Activated B cell treated with CpG ODN at 0.5 μM for 24 hours (primary cell): ENCODE data around the gene LMLN. TPM values are rescaled to one million over a fixed set of nuclear protein-coding genes. Genes with fewer than 3 reads are reported as not detected.
"Not testable (repeated sequence)": the region's sequence is repeated elsewhere in the genome, so short reads cannot be mapped to it uniquely, and the experiment has no call there.

Source experiments
- ATAC-seq: fragments of 200-7000 bp; cut with Tn5 transposase; one replicate; pipeline ENCODE4 v1.10.0; 2021; ENCODE audit warnings: low read depth, mild to moderate bottlenecking, moderate library complexity
- CTCF ChIA-PET: fragments of 350-600 bp; sonication (Branson Sonifier 250); formaldehyde crosslinking; loops from one replicate; lab custom pipeline; 2021; ENCODE audit warnings: antibody characterized with exemption; lab: Charles Lee
- POLR2A ChIA-PET: fragments of 350-600 bp; sonication (Branson Sonifier 250); formaldehyde crosslinking; loops from one replicate; lab custom pipeline; 2021; ENCODE audit warnings: antibody characterized with exemption; lab: Charles Lee
- DNase-seq: peaks from one replicate; pipeline ENCODE4 v3.0.0; 2022
- H3K27ac Mint-ChIP-seq: one replicate; pipeline ENCODE4 v1.8.0; 2020; ENCODE audit warnings: mixed read lengths
- H3K27me3 Mint-ChIP-seq: one replicate; pipeline ENCODE4 v1.8.0; 2021; ENCODE audit warnings: mixed read lengths
- H3K36me3 Mint-ChIP-seq: one replicate; pipeline ENCODE4 v1.8.0; 2021; ENCODE audit warnings: low read depth, mixed read lengths
- H3K4me1 Mint-ChIP-seq: one replicate; pipeline ENCODE4 v1.8.0; 2021; ENCODE audit warnings: mixed read lengths
- H3K4me3 Mint-ChIP-seq: one replicate; pipeline ENCODE4 v1.8.0; 2020; ENCODE audit warnings: mild to moderate bottlenecking, mixed read lengths
- H3K9me3 Mint-ChIP-seq: one replicate; pipeline ENCODE4 v1.8.0; 2020; ENCODE audit warnings: mixed read lengths
- CTCF ChIP-seq: fragments of 200-600 bp; IDR thresholded peaks from one replicate; pipeline ENCODE4 v1.8.0; 2022; ENCODE audit warnings: antibody characterized with exemption, mild to moderate bottlenecking
- intact Hi-C: fragments of 100-400 bp; cut with micrococcal nuclease; formaldehyde crosslinking; loops from one replicate; pipeline ENCODE4 v1.15.1; 2024
- total RNA-seq: library from RNA; stranded (reverse); gene quantifications from 2 replicates; pipeline ENCODE4 v1.2.3, GENCODE V29; 2022

LMLN gene
- 2.9 and 4.1 TPM in 2 replicates for total RNA-seq

GRCh38 chr3:197959891-197960693, at the start of gene LMLN:
Gene LMLN, plus strand, starts transcription at chr3:197960217. Its CDS starts 29 bp downstream, at chr3:197960246.
- ATAC-seq, result peak; percentile 97
- no peak for TF ChIP-seq CTCF
- Mint-ChIP-seq H3K9me3 (no peaks in the 10 kb centered on the region), H3K4me3 (peak within 1 kb of the TSS; percentile 89), H3K27me3 (peaks cover 1% of the 10 kb centered on the region), H3K4me1 (peaks cover 30% of the 10 kb centered on the region), H3K27ac (peak within 1 kb of the TSS; percentile 89), H3K36me3 (peaks cover 35% of the 10 kb centered on the region)
- ChIA-PET CTCF (no interaction called here), POLR2A (interaction anchor here (0.6 to 1.4 kb wide), 3 partner anchors 10 to 118 kb away, joined by 3 to 13 read pairs (median 3); partner anchors contain the start of gene RPL35A)
- intact Hi-C loops, result loop anchor here (1.0 to 5.0 kb wide), 2 partner anchors 10 to 112 kb away; partner anchors contain the start of gene RPL35A
- peak; percentile 89 for DNase-seq

GRCh38 chr3:197912741-197913476, 47.1 kb upstream of the LMLN start:
- no peak overlapping the region for H3K4me3 Mint-ChIP-seq
- H3K9me3 Mint-ChIP-seq, result no peaks in the 10 kb centered on the region
- DNase-seq (no peak), ATAC-seq (no peak)
- no peaks in the 10 kb centered on the region for H3K4me1 Mint-ChIP-seq
- peaks cover 6% of the 10 kb centered on the region for H3K36me3 Mint-ChIP-seq
- intact Hi-C loops, result no loop called here
- no peak overlapping the region for H3K27ac Mint-ChIP-seq
- TF ChIP-seq CTCF, result no peak
- POLR2A ChIA-PET, result no interaction called here
- no peaks in the 10 kb centered on the region for H3K27me3 Mint-ChIP-seq
- CTCF ChIA-PET, result no interaction called here

DNA sequence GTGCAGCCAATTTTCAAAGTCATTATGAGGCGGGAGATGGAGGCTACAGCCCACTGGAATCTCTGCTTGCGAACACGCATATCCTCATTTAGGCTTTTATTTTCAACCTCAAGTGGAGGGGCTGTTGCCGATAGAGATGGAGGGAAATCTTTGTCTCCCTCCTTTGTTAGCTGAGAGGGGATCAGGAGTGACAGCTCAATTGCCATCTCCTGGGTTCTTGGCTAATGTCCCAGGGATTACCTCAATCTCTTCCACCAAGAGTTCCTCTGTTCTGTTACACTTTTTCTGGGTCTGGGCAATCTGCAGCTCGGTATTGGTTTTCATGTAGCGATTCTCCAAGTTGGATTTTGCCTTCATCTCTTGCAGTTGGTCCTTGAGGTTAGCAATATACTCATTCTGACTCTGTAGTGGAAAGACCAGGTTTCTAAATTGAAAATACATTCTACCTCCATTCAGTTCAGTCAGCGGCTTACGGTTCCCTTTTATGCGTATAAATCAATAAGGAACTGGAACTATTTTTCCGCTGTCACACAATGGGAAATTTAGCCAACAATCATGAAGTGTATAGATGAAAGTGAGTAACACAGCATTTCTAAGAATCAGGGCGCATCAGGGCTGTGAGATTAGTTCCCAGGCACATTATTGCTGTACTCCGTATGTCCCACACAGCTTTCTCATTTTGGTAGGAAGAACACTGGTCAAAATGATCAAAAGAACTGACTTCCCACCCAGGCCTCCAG, 46.2 kb upstream of the LMLN start:
- Mint-ChIP-seq H3K4me1 (no peaks in the 10 kb centered on the region), H3K27ac (no peak overlapping the region), H3K36me3 (peaks cover 6% of the 10 kb centered on the region), H3K27me3 (no peaks in the 10 kb centered on the region), H3K4me3 (no peak overlapping the region), H3K9me3 (no peaks in the 10 kb centered on the region)
- CTCF ChIA-PET, result no interaction called here
- intact Hi-C loops, result no loop called here
- POLR2A ChIA-PET, result no interaction called here
- ATAC-seq (no peak), DNase-seq (no peak)
- TF ChIP-seq CTCF, result no peak

- ATAC-seq, H3K4me1 Mint-ChIP-seq, H3K4me3 Mint-ChIP-seq, DNase-seq, H3K27ac Mint-ChIP-seq, intact Hi-C loops, H3K27me3 Mint-ChIP-seq, H3K9me3 Mint-ChIP-seq, POLR2A ChIA-PET, CTCF ChIA-PET: not testable (repeated sequence)
- H3K36me3 Mint-ChIP-seq, result peaks cover 16% of the 10 kb centered on the region
These were observed 38.4 kb upstream of the LMLN start for GRCh38 chr3:197921429-197922275.

DNA sequence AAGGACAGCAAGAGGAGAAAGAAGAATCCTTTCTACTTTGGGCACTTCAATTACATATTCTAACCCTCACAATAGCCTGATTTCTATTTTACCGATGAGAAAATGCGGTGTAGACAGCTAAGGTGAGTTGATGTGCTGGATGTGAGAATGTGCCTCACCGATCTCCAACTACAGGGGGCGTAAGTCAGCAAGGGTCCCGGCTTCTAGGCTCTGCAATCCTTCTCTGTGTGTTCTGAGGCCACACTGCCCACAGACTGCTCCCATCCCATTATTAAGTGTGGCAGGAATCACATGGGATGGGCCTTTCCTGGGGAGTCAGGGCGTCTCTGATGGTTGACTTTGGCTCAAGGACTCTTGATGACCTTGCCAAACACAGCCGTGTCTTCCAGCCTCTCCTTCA, 33.6 kb upstream of the LMLN start:
- ChIA-PET POLR2A (no interaction called here), CTCF (no interaction called here)
- intact Hi-C loops, result no loop called here
- H3K36me3 Mint-ChIP-seq, result peaks cover 37% of the 10 kb centered on the region
- DNase-seq (no peak), ATAC-seq (no peak)
- H3K9me3 Mint-ChIP-seq, result no peaks in the 10 kb centered on the region
- no peak for TF ChIP-seq CTCF
- no peak overlapping the region for H3K4me3 Mint-ChIP-seq
- H3K27ac Mint-ChIP-seq, result no peak overlapping the region
- no peaks in the 10 kb centered on the region for H3K27me3 Mint-ChIP-seq
- no peaks in the 10 kb centered on the region for H3K4me1 Mint-ChIP-seq

DNA sequence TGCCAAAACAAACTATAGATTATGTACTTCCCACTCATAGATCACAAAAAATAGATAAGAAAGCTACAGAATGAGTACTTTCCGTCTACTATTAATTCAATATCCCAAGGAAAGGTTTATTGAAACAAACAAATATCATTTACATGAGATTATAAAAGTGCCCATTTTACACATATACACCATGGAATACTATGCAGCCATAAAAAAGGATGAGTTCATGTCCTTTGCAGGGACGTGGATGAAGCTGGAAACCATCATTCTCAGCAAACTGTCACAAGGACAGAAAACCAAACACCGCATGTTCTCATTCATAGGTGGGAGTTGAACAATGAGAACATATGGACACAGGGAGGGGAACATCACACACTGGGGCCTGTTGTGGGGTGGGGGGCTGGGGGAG, 32.4 kb upstream of the LMLN start:
- H3K4me1 Mint-ChIP-seq, H3K4me3 Mint-ChIP-seq, ATAC-seq, H3K27ac Mint-ChIP-seq, POLR2A ChIA-PET, H3K27me3 Mint-ChIP-seq, H3K9me3 Mint-ChIP-seq, CTCF ChIA-PET, intact Hi-C loops, DNase-seq: not testable (repeated sequence)
- peaks cover 35% of the 10 kb centered on the region for H3K36me3 Mint-ChIP-seq
